Suppressor macrophage treated with lipopolysaccharide for 4 hours (primary cell): ENCODE measurements around the gene AKAP13.
"Not testable (repeated sequence)": the region's sequence is repeated elsewhere in the genome, so short reads cannot be mapped to it uniquely, and the experiment has no call there.

Experiments
- DNase-seq: peaks from one replicate; pipeline ENCODE4 v3.0.0-alpha.2; 2020

The AKAP13 gene

DNA sequence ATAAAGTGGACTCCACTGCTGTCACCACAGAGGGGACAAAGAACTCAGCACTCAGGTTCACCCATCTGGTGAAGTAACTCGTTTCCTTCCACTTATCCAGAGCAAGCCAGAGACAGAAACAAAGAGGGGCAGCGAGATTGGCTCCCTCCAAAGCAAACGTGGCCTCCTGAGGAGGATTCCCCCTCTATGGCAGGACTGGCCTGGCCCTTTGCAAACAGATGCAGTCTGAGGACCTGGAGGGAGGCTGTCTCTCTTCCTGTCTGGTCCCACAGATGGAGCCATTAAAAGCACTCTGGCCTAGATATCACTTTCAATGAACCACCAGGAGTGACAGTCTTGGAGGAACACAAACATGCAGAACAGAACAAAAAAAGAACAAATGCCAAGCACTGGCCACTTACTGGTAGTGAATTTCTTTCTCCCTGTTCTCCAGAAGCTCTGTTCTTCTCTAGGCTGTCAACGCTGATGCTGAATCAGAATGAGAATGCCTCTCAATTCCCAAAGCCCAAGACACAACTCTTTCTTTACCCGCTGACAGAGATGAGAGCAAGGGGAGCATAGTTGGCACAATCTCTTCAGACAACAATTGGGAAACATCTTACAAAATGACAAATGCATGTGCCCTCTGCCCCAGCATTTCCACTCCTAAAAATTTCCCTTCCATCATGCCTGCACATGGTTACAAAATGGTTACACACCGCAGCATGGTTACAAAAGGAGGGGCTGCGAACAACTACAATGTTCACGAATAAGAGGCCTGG lies 400.0 kb downstream of the AKAP13 start:
- DNase-seq = no peak

DNA sequence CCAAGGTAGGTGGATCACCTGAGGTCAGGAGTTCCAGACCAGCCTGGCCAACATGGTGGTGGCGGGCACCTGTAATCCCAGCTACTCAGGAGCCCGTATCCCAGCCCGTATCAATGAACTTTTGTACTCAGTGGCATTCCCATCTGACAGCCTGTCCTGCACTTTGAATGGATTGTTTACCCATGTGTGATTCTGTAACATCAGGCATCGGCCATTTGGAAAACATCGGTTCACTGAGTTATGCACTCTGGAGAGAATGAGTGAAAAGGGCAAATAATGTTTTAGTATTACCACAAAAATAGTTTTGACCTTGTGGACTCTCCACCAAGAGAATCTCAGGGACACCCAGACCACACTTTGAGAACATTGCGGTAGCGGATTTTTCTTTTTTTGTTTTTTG lies 400.7 kb downstream of the AKAP13 start:
- DNase-seq = no peak

DNA sequence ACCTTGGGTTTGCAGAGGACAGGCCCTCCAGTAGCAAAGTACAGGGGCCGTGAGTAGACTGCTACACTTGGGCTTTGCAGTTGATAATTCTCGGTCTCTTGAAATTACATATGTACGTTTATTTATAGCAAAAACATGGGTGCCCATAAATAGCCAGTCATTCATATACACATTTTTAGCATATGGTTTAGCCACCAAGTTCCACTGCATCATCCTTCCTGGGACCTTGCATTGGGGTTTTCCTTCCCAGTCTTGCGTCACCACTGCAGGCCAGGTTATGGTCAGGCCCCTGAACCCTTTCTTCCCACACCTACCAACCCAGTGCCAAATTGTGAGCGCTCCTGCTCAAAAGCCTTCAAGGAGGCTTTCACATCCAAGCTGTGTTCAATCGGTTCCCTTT lies 401.7 kb downstream of the AKAP13 start:
- no peak for DNase-seq

DNA sequence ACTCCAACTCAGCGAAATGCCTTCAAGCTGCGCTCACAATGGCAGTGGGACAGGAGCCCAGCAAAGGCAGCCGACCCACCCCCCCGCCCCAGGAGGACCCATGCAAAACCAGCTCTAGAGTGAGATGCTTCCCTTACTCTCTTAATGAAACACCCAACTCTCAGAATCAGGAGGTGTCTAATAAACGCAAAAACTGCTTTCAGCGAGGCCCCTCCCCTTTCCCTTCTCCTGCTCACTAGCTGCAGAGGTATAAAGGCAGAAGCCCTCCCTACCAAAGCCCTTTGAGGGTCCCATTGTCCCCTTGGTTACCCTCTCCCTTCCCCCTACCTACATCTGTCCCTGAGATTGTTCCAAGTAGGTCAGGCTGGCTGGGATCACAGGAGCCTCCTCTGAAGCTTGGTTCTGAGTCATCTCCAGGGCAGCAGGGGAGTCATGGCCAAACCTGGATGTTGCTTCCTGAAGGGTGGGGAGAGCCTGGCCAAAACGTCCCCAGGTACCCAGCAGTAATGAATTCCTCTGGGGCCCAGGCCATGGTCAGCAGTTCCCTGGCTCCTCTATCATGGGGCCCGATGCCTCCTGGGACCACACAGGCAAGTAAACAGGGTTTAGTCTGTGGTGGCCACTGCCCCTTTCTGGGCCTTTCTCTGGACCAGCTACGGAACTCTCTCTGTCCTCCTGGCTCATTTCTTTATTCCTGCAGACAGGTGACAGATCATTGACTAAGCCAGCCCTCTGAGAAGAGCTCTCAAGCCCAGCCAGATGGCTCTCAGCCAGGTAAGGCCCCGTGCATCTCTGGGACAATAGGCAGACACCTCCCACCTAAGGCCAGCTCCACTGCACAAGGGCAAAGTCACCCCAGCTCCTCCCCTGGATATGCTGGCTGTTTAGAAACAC lies 405.7 kb downstream of the AKAP13 start:
- no peak for DNase-seq

DNA sequence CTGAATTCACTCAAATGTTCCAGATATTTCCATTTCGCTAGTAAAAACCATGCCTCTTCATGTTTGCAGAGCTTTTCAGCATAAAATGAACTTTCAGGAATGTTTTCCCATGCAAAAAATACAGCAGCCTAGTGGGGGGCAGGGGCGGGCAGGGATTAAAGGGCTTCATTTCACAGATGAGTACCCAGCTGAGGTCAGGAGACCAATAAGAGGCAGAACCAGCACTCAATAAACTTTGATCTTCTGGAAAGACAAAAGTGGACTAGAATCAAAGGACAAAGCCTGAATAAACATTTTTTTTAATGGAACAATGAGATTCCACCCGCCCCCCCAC lies 406.3 kb downstream of the AKAP13 start:
- no peak for DNase-seq

DNA sequence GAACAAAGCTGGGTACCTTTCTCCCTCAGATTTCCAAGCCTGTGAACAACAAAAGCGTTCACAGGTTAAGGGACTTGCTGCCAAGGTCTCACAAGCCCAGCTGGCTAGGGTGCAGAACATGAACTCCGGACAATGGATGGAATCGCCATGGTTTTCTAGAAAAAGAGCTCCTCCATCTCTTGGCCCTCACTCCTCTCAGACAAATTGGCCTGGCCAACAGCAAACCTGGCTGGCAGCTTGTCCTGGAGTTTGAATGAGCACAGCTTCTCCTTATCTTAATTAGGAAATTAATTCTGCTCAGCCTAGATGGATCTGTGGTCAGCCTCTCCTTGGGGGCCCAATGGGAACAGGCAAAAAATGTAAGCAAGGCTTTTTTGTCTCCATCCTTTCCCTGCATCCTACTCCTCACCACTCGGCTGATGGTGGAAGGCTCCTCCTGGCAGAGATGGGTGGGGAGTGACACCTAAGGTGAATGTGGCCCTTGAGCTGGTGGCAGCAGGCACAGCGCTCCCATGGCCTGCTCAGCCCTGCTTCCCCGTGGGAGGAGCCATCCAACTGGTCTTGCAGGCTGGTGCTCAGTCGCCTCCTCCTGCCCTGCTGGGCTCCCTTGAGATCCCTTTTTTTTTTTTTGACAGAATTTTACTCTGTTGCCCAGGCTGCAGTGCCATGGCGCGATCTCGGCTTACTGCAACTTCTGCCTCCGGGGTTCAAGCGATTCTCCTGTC lies 408.5 kb downstream of the AKAP13 start:
- no peak for DNase-seq

DNA sequence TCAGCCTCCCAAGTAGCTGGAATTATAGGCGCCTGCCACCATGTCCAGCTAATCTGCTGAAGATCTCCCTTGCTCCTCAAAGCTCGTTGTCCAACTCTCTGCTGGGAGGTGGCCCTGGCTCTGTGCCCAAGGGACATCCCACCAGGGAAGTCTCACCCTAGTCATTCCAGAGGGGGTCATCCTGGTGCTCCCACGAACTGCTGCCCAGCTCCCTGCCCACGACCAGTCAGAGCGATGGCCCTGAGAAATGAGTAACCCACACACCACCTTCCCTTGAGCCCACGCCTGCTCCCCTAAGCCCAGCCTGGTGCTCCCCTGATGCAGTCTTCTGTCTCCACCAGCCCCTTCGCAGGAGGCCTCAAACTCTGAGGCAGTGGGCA lies 409.1 kb downstream of the AKAP13 start:
- DNase-seq = no peak

DNA sequence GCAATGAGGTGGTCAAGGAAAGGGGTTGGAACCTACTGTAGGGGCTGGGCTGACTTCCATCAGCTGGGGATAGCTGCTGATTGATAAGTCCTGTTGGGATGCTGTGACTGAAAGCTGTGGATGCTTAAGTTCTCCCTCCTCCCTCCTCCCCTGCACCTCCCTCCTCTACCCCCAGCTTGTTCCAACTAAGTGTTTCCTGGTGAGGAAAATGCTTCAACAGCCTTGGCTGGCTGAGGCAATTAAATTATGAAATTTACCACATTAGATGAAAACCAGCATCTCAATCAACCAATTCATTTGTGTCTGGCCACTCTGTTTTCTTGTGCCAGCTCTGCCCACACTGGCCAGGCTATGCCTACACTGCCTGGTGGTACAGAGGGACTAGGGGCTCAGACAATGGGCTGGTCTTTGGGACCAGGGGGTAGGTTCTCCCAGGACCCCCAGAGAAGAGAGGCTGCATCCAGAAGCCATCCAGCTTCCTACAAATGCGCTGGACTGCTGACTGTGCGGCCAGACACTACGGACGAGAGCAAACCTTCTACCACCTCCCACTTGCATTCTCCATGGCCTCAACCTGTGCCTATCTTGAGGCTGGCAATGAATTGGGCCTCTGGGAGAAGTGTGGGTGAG lies 411.8 kb downstream of the AKAP13 start:
- no peak for DNase-seq

DNA sequence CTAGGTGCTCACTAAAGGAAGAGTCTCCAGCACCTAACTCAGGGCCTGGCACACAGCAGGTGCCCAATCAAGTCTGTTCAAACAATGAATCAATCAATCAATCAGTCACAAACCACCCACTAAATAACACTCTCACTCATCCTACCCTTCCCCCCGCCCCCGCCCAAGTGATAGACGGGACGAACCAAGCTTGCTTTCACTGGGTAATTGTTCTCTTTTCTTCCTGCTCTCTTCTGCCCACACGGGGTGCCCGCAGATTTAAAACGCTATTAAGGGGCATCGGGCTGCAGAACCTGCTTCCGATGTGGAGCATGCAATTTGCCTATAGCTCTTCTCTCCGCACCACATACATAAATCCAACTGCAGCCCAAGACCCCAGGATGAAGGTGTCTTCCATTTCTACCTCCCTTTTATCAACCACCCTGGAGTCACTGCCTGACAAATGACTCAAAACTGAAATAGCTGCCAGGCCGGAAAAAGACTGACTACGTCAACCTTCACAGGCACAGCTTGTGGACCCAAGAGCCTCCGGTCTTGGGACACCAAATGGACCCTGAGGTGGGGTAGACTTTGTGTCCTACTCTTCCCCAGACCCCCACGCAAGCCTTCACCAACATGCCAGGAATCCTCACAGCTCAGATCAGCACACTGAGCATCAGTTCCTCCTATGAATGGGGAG lies 412.6 kb downstream of the AKAP13 start:
- DNase-seq = no peak

DNA sequence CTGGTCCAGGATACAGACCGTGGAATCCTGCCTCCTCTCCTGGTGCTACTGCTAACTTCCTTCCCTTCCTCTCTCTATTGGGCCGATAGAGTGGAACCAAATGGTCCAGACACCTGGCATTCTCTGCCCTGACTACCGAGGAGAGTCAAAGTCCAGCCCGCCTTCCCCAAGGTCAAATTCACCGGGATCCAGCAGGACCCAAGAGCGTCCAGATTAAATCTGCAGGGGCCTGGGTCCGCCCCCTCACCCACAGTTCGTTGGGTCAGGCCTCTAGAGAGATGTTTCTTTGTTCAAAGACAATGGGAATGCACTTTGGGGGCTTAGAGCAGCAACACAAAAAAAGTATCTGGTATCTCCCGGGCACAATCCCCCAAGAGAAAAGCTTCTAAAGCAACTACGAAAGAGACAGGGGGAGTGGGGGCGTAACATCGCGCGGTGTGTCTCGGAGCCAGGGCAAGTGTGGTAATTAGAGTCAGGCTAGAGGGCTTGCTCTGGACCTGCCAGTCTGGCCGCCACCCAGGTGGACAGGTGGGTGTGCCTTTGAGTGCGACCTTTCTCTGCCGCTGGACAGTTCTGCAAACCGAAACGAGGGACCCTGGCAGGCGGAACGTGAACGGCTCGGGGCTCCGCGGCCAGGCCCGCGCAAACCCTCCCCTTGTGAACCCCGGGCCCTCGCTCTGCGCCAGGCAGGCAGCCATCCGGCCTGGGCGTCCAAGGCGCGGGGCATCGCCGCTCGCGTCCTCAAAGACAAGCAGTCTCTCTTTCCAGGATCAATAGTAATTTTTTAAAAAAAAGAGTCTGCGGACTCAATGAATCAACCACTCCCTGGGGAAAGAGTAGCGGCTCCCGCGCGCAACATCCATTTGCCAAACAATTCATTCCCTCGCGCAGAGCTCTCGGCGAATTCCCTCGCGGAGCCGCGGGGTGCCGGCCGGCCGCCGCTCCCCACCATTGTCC lies 413.5 kb downstream of the AKAP13 start:
- peak; percentile 19 for DNase-seq

DNA sequence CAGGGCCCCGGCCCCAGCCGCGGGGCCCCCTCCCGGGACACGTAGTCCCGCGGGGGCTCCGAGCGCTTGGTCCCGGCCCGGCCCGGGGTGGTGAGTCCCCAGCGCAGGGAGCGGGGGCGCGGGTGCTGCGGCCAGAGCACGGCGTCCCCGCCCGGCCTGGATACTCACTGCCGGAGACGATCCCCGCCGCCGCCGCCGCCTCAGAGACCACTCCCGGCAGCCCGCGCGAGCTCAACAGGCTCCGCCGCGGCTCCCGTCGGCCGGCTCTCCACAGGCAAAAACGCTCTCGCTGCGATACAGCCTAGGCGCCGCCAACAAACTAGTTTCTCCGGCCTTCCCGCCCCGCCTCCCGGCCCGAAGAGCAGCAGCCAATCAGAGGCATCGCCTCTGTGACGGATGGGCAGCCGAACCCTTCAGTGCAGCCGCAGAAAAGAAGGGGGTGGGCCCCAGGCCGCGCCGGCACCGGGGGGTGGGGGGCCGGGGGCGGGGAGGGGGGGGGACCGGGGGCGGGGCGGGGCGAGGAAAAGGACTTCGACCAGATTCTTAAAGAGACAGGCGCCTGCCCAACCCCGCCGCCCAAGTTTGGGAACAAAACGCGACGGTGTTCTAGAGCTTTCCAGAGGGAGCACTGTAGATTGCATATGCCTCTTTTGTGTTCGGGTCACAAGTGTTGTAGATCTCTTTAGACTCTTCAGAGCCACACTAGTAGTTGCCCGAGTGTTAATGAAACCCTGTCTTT lies 414.4 kb downstream of the AKAP13 start, which contains the start of gene KLHL25:
TSS of gene KLHL25 (minus strand) at position 328 of the 739 bp plus-strand sequence. CDS start 25,115 bp downstream, outside the sequence.
- peak; percentile 95 for DNase-seq

DNA sequence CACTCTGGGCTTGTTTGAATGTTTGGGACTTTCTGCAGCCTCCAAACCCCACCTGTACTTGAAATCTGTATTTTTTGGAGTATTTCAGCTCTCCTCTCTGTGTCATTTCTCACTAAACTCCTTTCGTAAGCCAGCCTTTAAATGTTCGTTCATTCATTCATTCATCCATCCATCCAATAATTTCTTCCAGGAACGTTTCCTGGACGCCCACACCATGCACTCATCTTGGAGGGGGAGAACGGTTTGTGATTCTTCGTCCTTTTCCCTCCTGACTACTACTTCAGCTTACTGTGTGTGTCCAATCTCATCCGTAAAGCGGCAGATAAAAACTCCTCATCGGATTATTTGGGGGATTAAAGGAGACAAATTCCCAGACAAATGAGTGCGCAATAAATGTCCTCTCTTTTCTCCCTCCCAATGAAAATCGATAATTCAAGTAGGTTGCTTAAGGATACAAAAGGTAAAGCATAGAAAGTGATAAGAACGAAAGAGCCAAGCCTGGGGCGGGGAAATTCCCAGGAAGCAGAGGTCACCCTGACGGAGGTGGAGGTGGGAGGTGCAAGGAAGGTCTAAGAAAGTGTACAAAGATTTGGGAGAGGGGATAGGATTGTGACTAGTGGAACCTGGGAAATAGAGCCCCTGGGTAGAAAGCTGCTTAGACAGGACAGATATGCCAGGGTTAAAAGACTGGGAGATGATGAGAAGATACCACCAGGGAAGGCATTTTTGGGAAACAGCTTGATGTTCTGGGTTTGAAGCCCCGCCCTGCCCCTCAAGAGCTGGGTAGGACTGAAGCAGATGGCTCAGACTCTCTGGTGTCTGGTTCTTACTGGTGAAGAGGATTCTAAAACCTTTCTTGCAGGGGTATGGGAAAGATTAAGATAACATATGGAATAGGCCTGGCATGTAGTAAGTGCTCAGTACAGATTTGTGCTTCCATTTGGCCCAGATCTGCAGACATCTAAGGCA lies 415.2 kb downstream of the AKAP13 start:
- no peak for DNase-seq

DNA sequence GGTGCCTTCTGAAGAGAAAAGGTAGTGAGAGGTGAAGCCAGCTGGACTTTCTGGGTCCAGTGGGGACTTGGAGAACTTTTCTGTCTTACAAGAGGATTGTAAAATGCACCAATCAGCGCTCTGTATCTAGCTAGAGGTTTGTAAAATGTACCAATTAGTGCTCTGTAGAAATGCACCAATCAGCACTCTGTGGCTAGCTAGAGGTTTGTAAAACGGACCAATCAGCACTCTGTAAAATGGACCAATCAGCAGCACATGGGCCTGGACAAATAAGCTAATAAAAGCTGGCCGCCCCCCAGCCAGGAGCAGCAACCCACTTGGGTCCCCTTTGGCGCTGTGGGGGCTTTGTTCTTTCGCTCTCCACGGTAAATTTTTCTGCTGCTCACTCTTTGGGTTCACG lies 416.0 kb downstream of the AKAP13 start:
- DNase-seq = not testable (repeated sequence)
